GOT3 (cell line): ENCODE measurements around the gene STAU1.
"Not testable (repeated sequence)": the region's sequence is repeated elsewhere in the genome, so short reads cannot be mapped to it uniquely, and the experiment has no call there.

Source experiments
- DNase-seq: peaks from one replicate; lab custom pipeline; 2025; ENCODE audit warnings: mixed read lengths; lab: John Stamatoyannopoulos, UW

Gene STAU1

DNA sequence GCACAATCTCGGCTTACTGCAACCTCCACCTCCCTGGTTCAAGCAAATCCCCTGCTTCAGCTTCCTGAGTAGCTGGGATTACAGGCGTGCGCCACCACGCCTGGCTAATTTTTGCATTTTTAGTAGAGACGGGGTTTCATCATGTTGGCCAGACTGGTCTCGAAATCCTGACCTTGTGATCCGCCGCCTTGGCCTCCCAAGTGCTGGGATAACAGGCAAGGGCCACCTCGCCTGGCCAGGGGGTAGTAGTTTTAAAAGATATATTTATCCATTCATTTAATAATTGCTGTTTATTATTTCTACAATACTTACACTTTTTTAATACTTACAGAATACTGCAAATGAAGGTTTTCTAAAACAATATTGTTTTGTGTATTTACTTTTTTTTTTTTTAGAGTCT, 15.6 kb upstream of the STAU1 start:
- no peak for DNase-seq

DNA sequence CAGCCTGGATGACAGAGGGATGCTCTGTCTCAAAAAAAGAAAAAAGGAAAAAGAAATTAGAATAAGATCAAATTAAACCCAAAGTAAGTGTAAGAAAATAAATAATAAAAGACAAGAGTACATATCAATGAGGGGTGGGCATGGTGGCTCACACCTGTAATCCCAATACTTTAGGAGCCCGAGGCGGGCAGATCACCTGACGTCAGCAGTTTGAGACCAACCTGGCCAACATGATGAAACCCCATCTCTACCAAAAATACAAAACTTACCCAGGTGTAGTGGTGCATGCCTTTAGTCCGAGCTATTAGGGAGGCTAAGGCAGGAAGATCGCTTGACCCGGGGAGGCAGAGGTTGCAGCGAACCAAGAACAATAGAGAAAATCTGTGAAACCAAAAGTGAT, 14.9 kb upstream of the STAU1 start:
- no peak for DNase-seq

DNA sequence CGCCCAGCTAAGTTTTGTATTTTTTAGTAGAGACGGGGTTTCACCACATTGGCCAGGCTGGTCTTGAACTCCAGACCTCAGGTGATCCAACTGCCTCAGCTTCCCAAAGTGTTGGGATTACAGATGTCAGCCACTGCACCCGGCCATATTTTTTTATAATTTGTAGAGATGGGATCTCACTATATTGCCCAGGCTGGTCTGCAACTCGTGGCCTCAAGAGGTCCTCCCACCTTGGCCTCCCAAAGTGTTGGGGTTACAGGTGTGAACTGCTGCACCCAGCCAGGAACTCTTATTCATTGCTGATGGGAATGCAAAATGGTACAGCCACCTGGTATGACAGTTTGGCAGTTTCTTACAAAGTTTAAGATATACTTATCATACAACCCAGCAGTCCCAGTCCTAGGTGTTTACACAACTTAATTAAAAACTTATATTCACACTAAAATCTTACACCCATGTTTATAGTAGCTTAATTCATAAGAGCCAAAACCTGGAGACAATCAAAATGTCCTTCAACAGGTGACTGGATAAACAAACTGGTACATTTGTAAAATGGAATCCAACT, 11.7 kb upstream of the STAU1 start:
- DNase-seq, result no peak

DNA sequence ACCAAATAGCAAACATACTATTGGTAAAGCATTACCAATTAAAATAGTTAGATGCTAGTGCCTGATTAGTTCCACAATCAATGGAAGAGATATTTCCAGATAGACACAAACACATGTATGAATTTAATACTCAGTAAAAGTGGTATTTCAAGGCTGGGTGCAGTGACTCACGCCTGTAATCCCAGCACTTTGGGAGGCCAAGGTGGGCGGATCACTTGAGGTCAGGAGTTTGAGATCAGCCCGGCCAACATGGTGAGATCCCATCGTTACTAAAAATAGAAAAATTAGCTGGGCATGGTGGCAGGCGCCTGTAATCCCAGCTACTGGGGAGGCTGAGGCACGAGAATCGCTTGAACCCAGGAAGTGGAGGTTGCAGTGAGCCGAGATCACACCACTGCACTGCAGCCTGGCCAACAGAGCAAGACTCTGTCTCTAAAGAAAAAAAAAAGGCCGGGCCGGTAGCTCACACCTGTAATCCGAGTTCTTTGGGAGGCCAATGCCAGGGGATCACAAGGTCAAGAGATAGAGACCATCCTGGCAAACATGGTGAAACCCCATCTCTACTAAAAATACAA, 4.9 kb upstream of the STAU1 start:
- not testable (repeated sequence) for DNase-seq

GRCh38 chr20:49187330-49187850, 744 bp downstream of the STAU1 start:
- DNase-seq, result no peak

- no peak for DNase-seq
These were observed 1.4 kb downstream of the STAU1 start for GRCh38 chr20:49186535-49187329.

DNA sequence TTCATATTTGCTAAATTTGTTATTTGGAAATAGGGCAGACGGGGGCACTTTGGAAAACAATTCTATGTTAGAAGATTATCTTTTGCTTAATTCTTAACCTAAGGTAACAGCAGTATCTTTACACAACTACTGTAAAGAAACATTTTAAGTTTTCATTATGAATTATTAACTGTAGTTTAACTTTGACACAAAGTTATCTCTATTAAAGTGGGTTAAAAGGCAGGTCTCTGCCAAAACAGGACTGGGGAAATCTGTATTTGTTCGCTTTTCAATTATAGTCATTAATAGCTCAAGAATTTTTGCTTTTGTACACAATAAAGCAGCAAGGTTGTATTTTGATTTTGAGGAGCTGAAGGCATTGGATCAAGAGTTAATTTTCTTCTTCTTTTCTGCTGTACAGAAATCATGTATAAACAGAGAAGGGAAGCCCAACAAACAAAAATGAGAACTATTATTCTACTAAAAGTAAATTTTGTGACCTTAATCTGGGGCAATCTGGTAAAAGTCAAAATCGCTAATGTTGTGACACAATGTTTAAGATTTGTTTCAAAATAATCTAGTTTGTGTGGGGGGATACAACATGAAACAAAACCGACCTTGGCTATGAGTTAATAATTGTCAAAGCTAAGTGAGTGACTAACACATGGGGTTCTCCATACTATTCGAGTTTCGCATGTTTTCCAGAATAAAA, 2.9 kb downstream of the STAU1 start:
- DNase-seq, result no peak

- no peak for DNase-seq
These were observed 3.5 kb downstream of the STAU1 start for GRCh38 chr20:49184691-49185070.

GRCh38 chr20:49184084-49184501, 4.0 kb downstream of the STAU1 start:
- DNase-seq, result not testable (repeated sequence)

DNA sequence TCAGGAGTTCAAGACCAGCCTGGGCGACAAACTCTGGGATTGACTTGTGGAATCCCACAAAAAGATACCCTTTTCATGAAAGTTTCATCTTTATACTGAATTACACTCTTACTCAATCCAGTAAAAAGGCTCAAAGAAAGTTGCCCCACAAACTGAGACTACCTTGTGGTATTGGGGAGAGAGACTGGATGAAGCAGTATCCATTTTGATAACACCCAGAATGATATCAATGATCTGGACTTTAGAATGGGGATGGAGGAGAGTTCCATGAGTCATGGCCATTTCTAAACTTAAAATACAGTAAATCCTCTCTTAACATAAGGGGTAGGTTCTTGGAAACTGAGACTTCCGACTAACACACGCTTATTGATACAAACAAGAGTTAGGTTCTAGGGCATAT, 4.7 kb downstream of the STAU1 start:
- no peak for DNase-seq

DNA sequence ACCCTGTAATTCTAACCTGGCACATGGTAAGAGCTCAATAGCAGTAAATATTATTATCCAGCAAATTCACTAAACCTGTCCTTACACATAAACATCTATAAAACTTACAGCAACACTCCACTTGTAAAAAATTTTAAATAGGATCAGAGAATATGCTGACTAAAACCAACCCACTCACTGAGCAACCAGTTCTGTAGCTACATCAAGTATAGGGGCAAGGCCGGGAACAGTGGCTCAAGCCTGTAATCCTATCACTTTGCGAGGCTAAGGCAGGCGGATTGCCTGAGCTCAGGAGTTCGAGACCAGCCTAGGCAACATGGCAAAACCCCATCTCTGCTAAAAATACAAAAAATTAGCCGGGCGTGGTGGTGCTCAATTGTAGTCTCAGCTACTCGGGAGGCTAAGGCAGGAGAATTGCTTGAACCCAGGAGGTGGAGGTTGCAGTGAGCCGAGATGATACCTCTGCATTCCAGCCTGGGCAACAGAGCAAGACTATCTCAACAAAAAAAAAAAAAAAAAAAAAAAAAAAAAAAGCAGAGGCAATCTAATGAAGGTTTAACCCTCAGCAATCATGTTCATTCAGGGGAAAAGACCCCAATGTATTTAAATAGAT, 6.8 kb downstream of the STAU1 start:
- DNase-seq, result no peak

GRCh38 chr20:49179368-49180277, 8.5 kb downstream of the STAU1 start:
- DNase-seq, result no peak

DNA sequence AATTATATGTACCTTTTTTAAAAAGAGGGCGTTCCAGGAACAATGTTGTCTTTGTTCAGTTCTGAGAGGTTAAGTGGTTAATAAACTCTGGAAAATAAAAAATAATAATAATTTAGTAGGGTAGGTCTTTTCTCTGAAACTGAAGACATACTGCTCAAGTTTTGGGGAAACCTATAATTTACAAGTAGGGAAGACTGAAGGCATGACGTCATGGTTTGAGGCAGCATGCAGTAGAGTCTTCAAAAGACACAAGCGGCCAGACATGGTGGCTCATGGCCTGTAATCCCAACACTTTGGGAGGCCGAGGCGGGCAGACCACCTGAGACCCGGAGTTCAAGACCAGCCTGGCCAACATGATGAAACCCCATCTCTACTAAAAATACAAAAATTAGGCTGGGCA, 14.0 kb downstream of the STAU1 start:
- DNase-seq, result no peak

DNA sequence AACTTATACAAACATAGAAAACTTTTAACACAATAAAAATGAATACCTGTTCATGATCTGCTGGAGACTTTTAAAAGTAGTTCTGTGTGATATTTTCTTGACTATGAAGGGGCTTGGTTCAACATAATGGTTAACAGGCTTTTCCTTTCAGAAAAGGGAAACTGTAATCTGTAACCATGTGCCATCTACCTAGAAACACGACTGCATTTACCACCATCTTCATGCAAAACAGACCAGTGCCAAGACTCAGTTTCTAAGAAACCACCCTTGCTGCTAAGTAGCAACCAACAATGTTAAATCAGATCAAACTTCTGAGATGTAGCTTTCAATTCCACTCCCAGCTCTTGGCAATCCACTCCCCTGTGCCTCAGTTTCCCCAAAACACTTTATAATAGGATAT, 15.7 kb downstream of the STAU1 start:
- DNase-seq, result no peak

DNA sequence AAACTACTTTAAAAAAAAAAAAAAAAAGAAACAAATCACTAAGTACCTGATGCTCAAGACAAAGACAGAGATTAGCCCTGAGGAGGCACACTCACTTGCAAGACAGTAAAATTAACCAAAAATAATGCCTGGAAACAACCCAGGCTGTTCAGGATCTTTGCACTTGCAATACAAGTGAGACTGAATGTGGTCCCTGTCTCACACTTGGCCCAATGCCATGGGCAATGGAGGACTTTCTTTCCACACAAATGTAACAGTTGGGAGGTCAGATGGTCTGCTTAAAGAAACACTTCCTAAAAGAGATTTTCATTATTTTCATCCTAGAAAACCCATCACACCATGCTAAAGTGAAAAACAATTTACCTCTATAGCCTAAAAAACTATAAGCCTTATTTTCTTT, 16.2 kb downstream of the STAU1 start:
- no peak for DNase-seq

GRCh38 chr20:49170714-49171113, 17.4 kb downstream of the STAU1 start:
- DNase-seq, result no peak

DNA sequence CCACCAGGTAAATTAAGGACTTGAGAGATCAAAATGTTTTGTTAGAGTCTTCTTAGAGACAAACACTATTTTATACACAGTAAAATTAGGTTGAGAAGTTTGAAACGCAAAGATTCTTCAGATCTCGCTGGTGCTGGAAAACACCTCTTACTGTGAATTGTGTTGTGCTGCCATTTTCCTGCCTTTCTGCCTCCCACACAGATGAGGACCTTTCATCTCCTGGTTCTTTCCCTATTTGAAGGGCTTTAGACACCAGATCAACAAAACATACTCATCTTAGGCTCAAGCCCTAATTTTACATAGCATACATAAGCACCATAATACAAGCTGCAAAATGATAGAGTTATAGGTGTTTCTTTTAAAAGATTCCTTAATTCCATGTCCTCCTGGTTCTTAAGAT, 18.6 kb downstream of the STAU1 start:
- no peak for DNase-seq

- DNase-seq, result not testable (repeated sequence)
These were observed 19.3 kb downstream of the STAU1 start for GRCh38 chr20:49168864-49169263.

GRCh38 chr20:49167811-49168507, 20.2 kb downstream of the STAU1 start:
- DNase-seq, result no peak
